ENCODE data around the gene VIPR2.

The VIPR2 gene

GRCh38 chr7:159156436-159157245 is 12.0 kb upstream of the VIPR2 start:
- H3K9me3 ChIP-seq (ENCODE audit: insufficient read depth, low read depth, low read length) = no peaks in the 10 kb centered on the region
- H3K9ac ChIP-seq (ENCODE audit: low read depth, low read length) = no peak overlapping the region

GRCh38 chr7:159155410-159155809 is 10.7 kb upstream of the VIPR2 start:
- H3K27ac ChIP-seq (ENCODE audit: low read length) = no peak overlapping the region
- H3K4me3 ChIP-seq (ENCODE audit: low read length) = no peak overlapping the region
- H3K27me3 ChIP-seq (ENCODE audit: insufficient read depth, low read length) = no peaks in the 10 kb centered on the region; the same call in 1 of the 2 replicates
- H3K9ac ChIP-seq (ENCODE audit: low read depth, low read length) = no peak overlapping the region
- no peaks in the 10 kb centered on the region for H3K9me3 ChIP-seq (ENCODE audit: insufficient read depth, low read depth, low read length)
- no peaks in the 10 kb centered on the region for H3K36me3 ChIP-seq (ENCODE audit: insufficient read depth, low read depth, low read length)
- no peaks in the 10 kb centered on the region for H3K4me1 ChIP-seq (ENCODE audit: insufficient read depth, low read length)

More at GRCh38 chr7:159156436-159157245, 12.0 kb upstream of the VIPR2 start:
- Histone ChIP-seq H3K36me3 (ENCODE audit: insufficient read depth, low read depth, low read length) (no peaks in the 10 kb centered on the region), H3K4me1 (ENCODE audit: insufficient read depth, low read length) (no peaks in the 10 kb centered on the region), H3K27ac (ENCODE audit: low read length) (no peak overlapping the region), H3K4me3 (ENCODE audit: low read length) (no peak overlapping the region), H3K27me3 (ENCODE audit: insufficient read depth, low read length) (no peaks in the 10 kb centered on the region)

- Histone ChIP-seq H3K27me3 (ENCODE audit: insufficient read depth, low read length) (no peaks in the 10 kb centered on the region; the same call in 1 of the 2 replicates), H3K4me1 (ENCODE audit: insufficient read depth, low read length) (no peaks in the 10 kb centered on the region), H3K4me3 (ENCODE audit: low read length) (no peak overlapping the region), H3K9me3 (ENCODE audit: insufficient read depth, low read depth, low read length) (no peaks in the 10 kb centered on the region), H3K9ac (ENCODE audit: low read depth, low read length) (no peak overlapping the region), H3K36me3 (ENCODE audit: insufficient read depth, low read depth, low read length) (no peaks in the 10 kb centered on the region), H3K27ac (ENCODE audit: low read length) (no peak overlapping the region)
These were observed 9.6 kb upstream of the VIPR2 start for GRCh38 chr7:159154243-159154642.

- Histone ChIP-seq H3K36me3 (ENCODE audit: insufficient read depth, low read depth, low read length) (no peaks in the 10 kb centered on the region), H3K9me3 (ENCODE audit: insufficient read depth, low read depth, low read length) (no peaks in the 10 kb centered on the region), H3K4me1 (ENCODE audit: insufficient read depth, low read length) (no peaks in the 10 kb centered on the region), H3K27me3 (ENCODE audit: insufficient read depth, low read length) (no peaks in the 10 kb centered on the region; the same call in 1 of the 2 replicates), H3K4me3 (ENCODE audit: low read length) (no peak overlapping the region), H3K27ac (ENCODE audit: low read length) (no peak overlapping the region), H3K9ac (ENCODE audit: low read depth, low read length) (no peak overlapping the region)
These were observed 8.8 kb upstream of the VIPR2 start for GRCh38 chr7:159153511-159153910.

GRCh38 chr7:159152816-159153215 is 8.1 kb upstream of the VIPR2 start:
- Histone ChIP-seq H3K27me3 (ENCODE audit: insufficient read depth, low read length) (peaks cover 4% of the 10 kb centered on the region; the same call in 1 of the 2 replicates), H3K9me3 (ENCODE audit: insufficient read depth, low read depth, low read length) (no peaks in the 10 kb centered on the region), H3K4me1 (ENCODE audit: insufficient read depth, low read length) (no peaks in the 10 kb centered on the region), H3K9ac (ENCODE audit: low read depth, low read length) (no peak overlapping the region), H3K36me3 (ENCODE audit: insufficient read depth, low read depth, low read length) (no peaks in the 10 kb centered on the region), H3K4me3 (ENCODE audit: low read length) (no peak overlapping the region), H3K27ac (ENCODE audit: low read length) (no peak overlapping the region)

- Histone ChIP-seq H3K9ac (ENCODE audit: low read depth, low read length) (no peak overlapping the region), H3K4me1 (ENCODE audit: insufficient read depth, low read length) (no peaks in the 10 kb centered on the region), H3K4me3 (ENCODE audit: low read length) (no peak overlapping the region), H3K27me3 (ENCODE audit: insufficient read depth, low read length) (peaks cover 11% of the 10 kb centered on the region), H3K9me3 (ENCODE audit: insufficient read depth, low read depth, low read length) (no peaks in the 10 kb centered on the region), H3K36me3 (ENCODE audit: insufficient read depth, low read depth, low read length) (no peaks in the 10 kb centered on the region), H3K27ac (ENCODE audit: low read length) (no peak overlapping the region)
These were observed 6.6 kb upstream of the VIPR2 start for GRCh38 chr7:159151231-159151630.

- Histone ChIP-seq H3K9ac (ENCODE audit: low read depth, low read length) (no peak overlapping the region), H3K27me3 (ENCODE audit: insufficient read depth, low read length) (peaks cover 25% of the 10 kb centered on the region), H3K27ac (ENCODE audit: low read length) (no peak overlapping the region), H3K4me1 (ENCODE audit: insufficient read depth, low read length) (no peaks in the 10 kb centered on the region), H3K4me3 (ENCODE audit: low read length) (no peak overlapping the region), H3K36me3 (ENCODE audit: insufficient read depth, low read depth, low read length) (no peaks in the 10 kb centered on the region), H3K9me3 (ENCODE audit: insufficient read depth, low read depth, low read length) (no peaks in the 10 kb centered on the region)
These were observed 4.8 kb upstream of the VIPR2 start for GRCh38 chr7:159149488-159149887.

GRCh38 chr7:159148430-159149395 is 4.0 kb upstream of the VIPR2 start:
- peaks cover 33% of the 10 kb centered on the region for H3K27me3 ChIP-seq (ENCODE audit: insufficient read depth, low read length)
- no peak overlapping the region for H3K4me3 ChIP-seq (ENCODE audit: low read length)
- peaks cover 1% of the 10 kb centered on the region; the same call in 1 of the 2 replicates for H3K4me1 ChIP-seq (ENCODE audit: insufficient read depth, low read length)

GRCh38 chr7:159147687-159148086 is 3.0 kb upstream of the VIPR2 start:
- Histone ChIP-seq H3K27ac (ENCODE audit: low read length) (no peak overlapping the region), H3K9ac (ENCODE audit: low read depth, low read length) (no peak overlapping the region), H3K36me3 (ENCODE audit: insufficient read depth, low read depth, low read length) (no peaks in the 10 kb centered on the region), H3K9me3 (ENCODE audit: insufficient read depth, low read depth, low read length) (no peaks in the 10 kb centered on the region), H3K4me3 (ENCODE audit: low read length) (peak overlapping the region; percentile 28; the same call in 1 of the 2 replicates), H3K27me3 (ENCODE audit: insufficient read depth, low read length) (peaks cover 43% of the 10 kb centered on the region), H3K4me1 (ENCODE audit: insufficient read depth, low read length) (peaks cover 11% of the 10 kb centered on the region; the same call in 1 of the 2 replicates)

More at GRCh38 chr7:159148430-159149395, 4.0 kb upstream of the VIPR2 start:
- Histone ChIP-seq H3K27ac (ENCODE audit: low read length) (no peak overlapping the region), H3K36me3 (ENCODE audit: insufficient read depth, low read depth, low read length) (no peaks in the 10 kb centered on the region), H3K9me3 (ENCODE audit: insufficient read depth, low read depth, low read length) (no peaks in the 10 kb centered on the region), H3K9ac (ENCODE audit: low read depth, low read length) (no peak overlapping the region)

GRCh38 chr7:159147246-159147645 is 2.6 kb upstream of the VIPR2 start:
- Histone ChIP-seq H3K27me3 (ENCODE audit: insufficient read depth, low read length) (peaks cover 47% of the 10 kb centered on the region), H3K4me3 (ENCODE audit: low read length) (peak overlapping the region; percentile 28; the same call in 1 of the 2 replicates), H3K27ac (ENCODE audit: low read length) (no peak overlapping the region), H3K36me3 (ENCODE audit: insufficient read depth, low read depth, low read length) (no peaks in the 10 kb centered on the region), H3K9me3 (ENCODE audit: insufficient read depth, low read depth, low read length) (no peaks in the 10 kb centered on the region), H3K4me1 (ENCODE audit: insufficient read depth, low read length) (peaks cover 15% of the 10 kb centered on the region; the same call in 1 of the 2 replicates), H3K9ac (ENCODE audit: low read depth, low read length) (no peak overlapping the region)

- H3K27me3 ChIP-seq (ENCODE audit: insufficient read depth, low read length) = peaks cover 55% of the 10 kb centered on the region
- peaks cover 25% of the 10 kb centered on the region; the same call in 1 of the 2 replicates for H3K4me1 ChIP-seq (ENCODE audit: insufficient read depth, low read length)
- no peak overlapping the region; the same call in 1 of the 2 replicates for H3K4me3 ChIP-seq (ENCODE audit: low read length)
- H3K9me3 ChIP-seq (ENCODE audit: insufficient read depth, low read depth, low read length) = no peaks in the 10 kb centered on the region
- H3K36me3 ChIP-seq (ENCODE audit: insufficient read depth, low read depth, low read length) = no peaks in the 10 kb centered on the region
- H3K9ac ChIP-seq (ENCODE audit: low read depth, low read length) = no peak overlapping the region
- H3K27ac ChIP-seq (ENCODE audit: low read length) = no peak overlapping the region
These were observed 1.6 kb upstream of the VIPR2 start for GRCh38 chr7:159146084-159146858.
